ENCODE measurements around the gene ZNF850.

Gene ZNF850

GRCh38 chr19:36685835-36686234 lies 86.8 kb downstream of the ZNF850 start:
- ATAC-seq (ENCODE audit: insufficient read depth, low read depth) (no peak), DNase-seq (no peak)
- Histone ChIP-seq H3K79me2 (ENCODE audit: insufficient read depth, low read length) (peaks cover 63% of the 10 kb centered on the region), H3K4me3 (ENCODE audit: low read depth in 1 of 2, low read length in 2 of 2) (peak overlapping the region in 1 of 2 experiments; percentile 90; a peak in 3 of 4 replicates), H3K36me3 (ENCODE audit: insufficient read depth, low read length) (peaks cover 41% of the 10 kb centered on the region), H3K4me1 (ENCODE audit: insufficient read depth, low read length) (peaks cover 37% of the 10 kb centered on the region), H3K4me2 (ENCODE audit: insufficient read depth, low read length) (peak overlapping the region; percentile 86), H3K27me3 (ENCODE audit: insufficient read depth, low read length, poor library complexity) (no peaks in the 10 kb centered on the region), H3K27ac (ENCODE audit: low read length) (no peak overlapping the region; the same call in 1 of the 2 replicates), H3K9ac (ENCODE audit: low read depth, low read length) (peak overlapping the region; percentile 90), H4K20me1 (ENCODE audit: insufficient read depth, low read length) (no peaks in the 10 kb centered on the region), H3K9me3 (ENCODE audit: insufficient read depth, low read length, severe bottlenecking) (peaks cover 12% of the 10 kb centered on the region), H2AFZ (ENCODE audit: low read depth, low read length) (no peak overlapping the region)
- TF ChIP-seq, protein P1, sequence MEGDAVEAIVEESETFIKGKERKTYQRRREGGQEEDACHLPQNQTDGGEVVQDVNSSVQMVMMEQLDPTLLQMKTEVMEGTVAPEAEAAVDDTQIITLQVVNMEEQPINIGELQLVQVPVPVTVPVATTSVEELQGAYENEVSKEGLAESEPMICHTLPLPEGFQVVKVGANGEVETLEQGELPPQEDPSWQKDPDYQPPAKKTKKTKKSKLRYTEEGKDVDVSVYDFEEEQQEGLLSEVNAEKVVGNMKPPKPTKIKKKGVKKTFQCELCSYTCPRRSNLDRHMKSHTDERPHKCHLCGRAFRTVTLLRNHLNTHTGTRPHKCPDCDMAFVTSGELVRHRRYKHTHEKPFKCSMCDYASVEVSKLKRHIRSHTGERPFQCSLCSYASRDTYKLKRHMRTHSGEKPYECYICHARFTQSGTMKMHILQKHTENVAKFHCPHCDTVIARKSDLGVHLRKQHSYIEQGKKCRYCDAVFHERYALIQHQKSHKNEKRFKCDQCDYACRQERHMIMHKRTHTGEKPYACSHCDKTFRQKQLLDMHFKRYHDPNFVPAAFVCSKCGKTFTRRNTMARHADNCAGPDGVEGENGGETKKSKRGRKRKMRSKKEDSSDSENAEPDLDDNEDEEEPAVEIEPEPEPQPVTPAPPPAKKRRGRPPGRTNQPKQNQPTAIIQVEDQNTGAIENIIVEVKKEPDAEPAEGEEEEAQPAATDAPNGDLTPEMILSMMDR (IDR thresholded peaks at IDR 0.05; ENCODE audit: borderline replicate concordance, extremely low read depth, low read length, poor library complexity, severe bottlenecking), result no peak
- TF ChIP-seq EZH2 (IDR thresholded peaks at IDR 0.05; ENCODE audit: borderline replicate concordance, low read depth, low read length, severe bottlenecking), result no peak

DNA sequence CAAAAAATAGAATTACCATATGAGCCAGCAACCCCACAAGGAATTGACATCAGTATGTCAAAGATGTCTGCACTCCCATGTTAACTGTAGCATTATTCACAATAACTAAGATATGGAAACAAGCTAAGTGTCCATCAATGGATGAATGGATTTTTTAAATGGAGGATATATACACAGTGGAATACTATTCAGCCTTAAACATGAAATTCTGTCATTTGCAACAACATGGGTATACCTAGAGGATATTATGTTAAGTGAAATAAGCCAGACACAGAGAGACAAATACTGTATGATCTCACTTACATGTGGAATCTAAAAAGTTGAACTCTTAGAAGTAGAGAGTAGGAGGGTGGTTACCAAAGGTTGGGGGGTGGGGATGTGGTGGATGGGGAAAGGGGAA lies 93.2 kb downstream of the ZNF850 start:
- Histone ChIP-seq H3K4me1 (ENCODE audit: insufficient read depth, low read length) (no peaks in the 10 kb centered on the region), H3K4me2 (ENCODE audit: insufficient read depth, low read length) (no peak overlapping the region), H3K4me3 (ENCODE audit: low read depth in 1 of 2, low read length in 2 of 2) (no peak overlapping the region), H3K9ac (ENCODE audit: low read depth, low read length) (no peak overlapping the region), H3K79me2 (ENCODE audit: insufficient read depth, low read length) (peaks cover 21% of the 10 kb centered on the region), H3K27me3 (ENCODE audit: insufficient read depth, low read length, poor library complexity) (no peaks in the 10 kb centered on the region), H2AFZ (ENCODE audit: low read depth, low read length) (no peak overlapping the region), H3K27ac (ENCODE audit: low read length) (no peak overlapping the region), H4K20me1 (ENCODE audit: insufficient read depth, low read length) (no peaks in the 10 kb centered on the region), H3K9me3 (ENCODE audit: insufficient read depth, low read length, severe bottlenecking) (peaks cover 7% of the 10 kb centered on the region), H3K36me3 (ENCODE audit: insufficient read depth, low read length) (peaks cover 48% of the 10 kb centered on the region)
- ATAC-seq (ENCODE audit: insufficient read depth, low read depth) (no peak), DNase-seq (no peak)
- no peak for TF ChIP-seq EZH2 (IDR thresholded peaks at IDR 0.05; ENCODE audit: borderline replicate concordance, low read depth, low read length, severe bottlenecking)
- TF ChIP-seq, protein P1 (IDR thresholded peaks at IDR 0.05; ENCODE audit: borderline replicate concordance, extremely low read depth, low read length, poor library complexity, severe bottlenecking), result no peak

DNA sequence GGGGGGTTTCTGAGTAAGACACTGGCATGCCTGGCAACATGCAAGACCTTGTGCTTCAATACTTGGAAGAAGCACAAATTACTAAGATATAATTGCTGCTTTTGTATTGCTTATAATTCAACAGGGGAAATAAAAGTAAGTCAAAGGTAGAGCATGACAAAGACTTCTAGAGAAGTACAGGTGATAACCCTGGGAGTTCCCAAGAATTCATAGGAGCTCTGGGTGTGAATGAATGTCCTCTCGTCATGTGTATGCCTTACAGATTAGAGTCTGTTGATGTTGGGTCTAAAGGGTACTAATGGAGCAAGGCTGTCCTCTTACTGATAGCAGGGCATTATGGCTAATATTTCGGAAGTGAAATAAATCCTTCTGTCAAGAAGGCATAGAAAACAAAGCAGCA lies 98.4 kb downstream of the ZNF850 start:
- DNase-seq, result no peak
- Histone ChIP-seq H3K4me1 (ENCODE audit: insufficient read depth, low read length) (peaks cover 5% of the 10 kb centered on the region; the same call in 1 of the 2 replicates), H2AFZ (ENCODE audit: low read depth, low read length) (no peak overlapping the region), H3K9ac (ENCODE audit: low read depth, low read length) (no peak overlapping the region), H3K9me3 (ENCODE audit: insufficient read depth, low read length, severe bottlenecking) (peaks cover 7% of the 10 kb centered on the region), H3K4me2 (ENCODE audit: insufficient read depth, low read length) (no peak overlapping the region), H3K36me3 (ENCODE audit: insufficient read depth, low read length) (peaks cover 37% of the 10 kb centered on the region), H4K20me1 (ENCODE audit: insufficient read depth, low read length) (no peaks in the 10 kb centered on the region; the same call in 1 of the 2 replicates), H3K4me3 (ENCODE audit: low read depth in 1 of 2, low read length in 2 of 2) (no peak overlapping the region), H3K27me3 (ENCODE audit: insufficient read depth, low read length, poor library complexity) (no peaks in the 10 kb centered on the region), H3K79me2 (ENCODE audit: insufficient read depth, low read length) (peaks cover 60% of the 10 kb centered on the region), H3K27ac (ENCODE audit: low read length) (no peak overlapping the region)
- no peak for TF ChIP-seq EZH2 (IDR thresholded peaks at IDR 0.05; ENCODE audit: borderline replicate concordance, low read depth, low read length, severe bottlenecking)
- TF ChIP-seq, protein P1 (IDR thresholded peaks at IDR 0.05; ENCODE audit: borderline replicate concordance, extremely low read depth, low read length, poor library complexity, severe bottlenecking), result no peak
- ATAC-seq (ENCODE audit: insufficient read depth, low read depth), result no peak

- H3K4me3 ChIP-seq (ENCODE audit: low read depth in 1 of 2, low read length in 2 of 2), result no peak overlapping the region
- no peak overlapping the region for H3K4me2 ChIP-seq (ENCODE audit: insufficient read depth, low read length)
- no peak overlapping the region for H2AFZ ChIP-seq (ENCODE audit: low read depth, low read length)
- no peaks in the 10 kb centered on the region for H3K9me3 ChIP-seq (ENCODE audit: insufficient read depth, low read length, severe bottlenecking)
- no peaks in the 10 kb centered on the region for H3K27me3 ChIP-seq (ENCODE audit: insufficient read depth, low read length, poor library complexity)
- H3K9ac ChIP-seq (ENCODE audit: low read depth, low read length), result no peak overlapping the region
- H3K4me1 ChIP-seq (ENCODE audit: insufficient read depth, low read length), result peaks cover 21% of the 10 kb centered on the region
- H3K36me3 ChIP-seq (ENCODE audit: insufficient read depth, low read length), result peaks cover 23% of the 10 kb centered on the region
- H3K79me2 ChIP-seq (ENCODE audit: insufficient read depth, low read length), result peaks cover 76% of the 10 kb centered on the region
- H3K27ac ChIP-seq (ENCODE audit: low read length), result no peak overlapping the region
- H4K20me1 ChIP-seq (ENCODE audit: insufficient read depth, low read length), result no peaks in the 10 kb centered on the region; the same call in 1 of the 2 replicates
- no peak for TF ChIP-seq EZH2 (IDR thresholded peaks at IDR 0.05; ENCODE audit: borderline replicate concordance, low read depth, low read length, severe bottlenecking)
- TF ChIP-seq, protein P1 (IDR thresholded peaks at IDR 0.05; ENCODE audit: borderline replicate concordance, extremely low read depth, low read length, poor library complexity, severe bottlenecking), result no peak
- ATAC-seq (ENCODE audit: insufficient read depth, low read depth) (no peak), DNase-seq (no peak)
Observed at GRCh38 chr19:36672368-36672767, 100.2 kb downstream of the ZNF850 start.

Data from DND-41 (cell line).